NB4 (cell line): Measurements from ENCODE around the gene DSN1.

ENCODE experiments used
- CTCF ChIP-seq: IDR thresholded peaks from one replicate; pipeline ENCODE4 v1.5.1; 2012; ENCODE audit warnings: low read depth, low read length
- MAX ChIP-seq: IDR thresholded peaks from 2 replicates; pipeline ENCODE4 v1.6.1; 2011; ENCODE audit warnings: low read depth, low read length
- POLR2A ChIP-seq: IDR thresholded peaks from 2 replicates; pipeline ENCODE4 v1.6.1; 2011; ENCODE audit warnings: mild to moderate bottlenecking; ENCODE audit not compliant: insufficient read length; ENCODE audit errors: extremely low read depth

GRCh38 chr20:36768768-36769430 is 4.7 kb downstream of the DSN1 start:
- TF ChIP-seq CTCF = no peak
- TF ChIP-seq MAX = no peak
- TF ChIP-seq POLR2A = no peak
